ENCODE measurements around the gene LRRC1. TPM values are rescaled to one million over a fixed set of nuclear protein-coding genes. Genes with fewer than 3 reads are reported as not detected.

The LRRC1 gene
- total RNA-seq, 2 experiments from 2014 or later: 4.5 to 4.6 TPM

Other genes starting within 250 kb of the LRRC1 start
- 10 to 100 TPM; 33.7 to 36.3 TPM for gene GCLC, start 249.9 kb upstream of the LRRC1 start, total RNA-seq
- under 1 TPM; 0.23 TPM for gene KLHL31, start 129.2 kb upstream of the LRRC1 start, total RNA-seq

All from activated CD8-positive, alpha-beta memory T cell treated with anti-CD3 and anti-CD28 coated beads, Interleukin-2, amount 10 ng/mL, durations not matched to agents 7 days and 5 days (primary cell).